Ectodermal cell (in vitro differentiated cells): ENCODE results near the gene FAM193B.

Experiments
- H3K27ac ChIP-seq: 2 replicates; pipeline ENCODE4 v1.7.0; 2013; ENCODE audit warnings: mild to moderate bottlenecking, low read depth, low read length; ENCODE audit not compliant: insufficient read depth, poor library complexity, severe bottlenecking
- H3K27me3 ChIP-seq: 2 replicates; pipeline ENCODE4 v1.7.0; 2013; ENCODE audit warnings: mild to moderate bottlenecking, low read length; ENCODE audit not compliant: insufficient read depth, control insufficient read depth, poor library complexity, severe bottlenecking
- H3K36me3 ChIP-seq: one replicate; pipeline ENCODE4 v1.7.0; 2013; ENCODE audit warnings: low read length; ENCODE audit not compliant: control insufficient read depth, insufficient read depth
- H3K4me1 ChIP-seq: one replicate; pipeline ENCODE4 v1.7.0; 2013; ENCODE audit warnings: low read length; ENCODE audit not compliant: control insufficient read depth, insufficient read depth
- H3K4me3 ChIP-seq: 2 replicates; pipeline ENCODE4 v1.7.0; 2013; ENCODE audit warnings: low read depth, low read length, control low read depth; ENCODE audit not compliant: insufficient read depth
- H3K9me3 ChIP-seq: 2 replicates; pipeline ENCODE4 v1.7.0; 2013; ENCODE audit warnings: mild to moderate bottlenecking, low read length, moderate library complexity; ENCODE audit not compliant: control insufficient read depth
- WGBS, 2 experiments: methylation state at CpG; one replicate each; pipeline ENCODE4 v1.1.7; 2013; ENCODE audit warnings: missing lambda C conversion rate in 2 of 2; 5-methylcytosine and 5-hydroxymethylcytosine counted together

FAM193B gene

DNA sequence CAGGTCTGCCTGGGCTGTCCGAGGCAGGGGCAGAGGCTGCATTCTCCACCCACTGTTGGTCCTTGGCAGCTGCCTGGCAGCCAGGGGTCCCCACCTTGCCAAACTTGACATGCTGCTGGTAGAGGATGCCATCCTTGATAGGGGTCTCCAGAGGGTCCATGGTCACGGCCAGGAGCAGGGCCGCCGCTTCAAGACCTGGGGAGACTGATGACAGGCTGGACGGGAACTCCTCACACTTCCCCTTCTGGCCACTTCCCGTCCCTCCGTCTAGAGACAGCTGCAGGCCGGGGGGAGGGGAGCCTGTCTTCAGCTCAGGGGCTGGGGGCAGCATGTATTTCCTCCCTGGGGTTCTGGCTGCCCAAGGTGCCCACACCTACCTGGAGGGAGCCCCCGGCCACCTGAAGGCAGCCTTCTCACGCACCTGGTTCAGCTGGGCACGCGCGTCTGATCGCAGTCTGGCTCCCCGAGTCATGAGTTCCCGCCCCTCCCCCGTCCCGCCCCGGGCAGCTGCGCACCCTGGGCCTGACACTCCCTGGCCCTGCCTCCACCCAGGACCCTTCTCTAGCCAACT, 44.9 kb downstream of the FAM193B start, which contains the start of gene DOK3:
Gene DOK3, minus strand, starts transcription at position 446 of the 571 bp plus-strand sequence. Its CDS starts 286 bp downstream, at position 160.
- Histone ChIP-seq H3K36me3 (peaks cover 24% of the 10 kb centered on the region), H3K4me1 (peaks cover 7% of the 10 kb centered on the region), H3K4me3 (no peak within 1 kb of the TSS), H3K9me3 (no peaks in the 10 kb centered on the region), H3K27me3 (no peaks in the 10 kb centered on the region), H3K27ac (no peak within 1 kb of the TSS)
- WGBS, 2 experiments: 72 to 74% methylated on average over 20 of the region's 20 CpGs

DNA sequence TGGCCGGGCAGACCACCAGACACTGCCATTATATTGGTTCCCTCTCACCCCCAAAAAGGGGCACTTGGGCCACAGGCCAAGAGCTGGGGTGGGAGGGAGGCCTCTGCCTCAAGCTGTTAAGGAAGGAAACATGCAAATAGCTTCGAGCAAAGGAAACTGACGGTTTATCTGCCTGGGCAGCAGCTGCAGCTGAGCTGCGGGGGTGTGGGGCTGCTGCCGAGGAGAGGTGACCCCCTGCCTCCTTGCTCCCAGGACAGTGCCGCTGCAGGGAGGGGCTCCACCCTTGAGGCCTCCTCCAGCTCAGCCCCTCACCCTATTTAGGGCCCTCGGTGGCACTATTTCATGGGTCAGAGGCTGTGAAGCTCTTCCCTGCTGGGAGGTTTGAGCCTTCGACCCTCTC, 45.5 kb downstream of the FAM193B start:
- peaks cover 18% of the 10 kb centered on the region for H3K36me3 ChIP-seq
- no peak overlapping the region for H3K4me3 ChIP-seq
- H3K9me3 ChIP-seq: no peaks in the 10 kb centered on the region
- 72 to 78% methylated on average over 8 of the region's 8 CpGs for WGBS, 2 experiments
- H3K4me1 ChIP-seq: peaks cover 7% of the 10 kb centered on the region
- no peak overlapping the region for H3K27ac ChIP-seq
- no peaks in the 10 kb centered on the region for H3K27me3 ChIP-seq

DNA sequence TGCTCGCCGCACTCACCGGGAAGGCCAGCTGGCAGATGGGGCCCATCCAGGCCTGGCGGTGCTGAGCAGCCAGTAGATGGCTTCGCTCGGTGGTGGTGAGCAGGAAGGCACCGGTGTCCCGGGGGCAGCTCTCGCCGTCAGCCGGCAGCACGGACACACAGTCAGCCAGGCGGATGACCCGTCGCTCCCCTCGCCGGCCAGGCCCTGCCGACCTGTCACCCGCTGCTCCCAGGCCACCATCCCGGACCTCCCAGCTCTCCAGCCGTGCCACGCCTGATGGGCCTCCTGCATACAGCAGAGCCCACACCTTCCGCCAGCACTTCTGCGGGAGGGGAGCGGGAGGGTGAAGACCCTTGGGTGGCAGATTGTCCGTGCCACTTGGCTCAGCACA, 46.1 kb downstream of the FAM193B start:
- H3K27ac ChIP-seq: no peak overlapping the region
- no peak overlapping the region for H3K4me3 ChIP-seq
- no peaks in the 10 kb centered on the region for H3K27me3 ChIP-seq
- H3K4me1 ChIP-seq: peaks cover 7% of the 10 kb centered on the region
- H3K36me3 ChIP-seq: peaks cover 12% of the 10 kb centered on the region
- no peaks in the 10 kb centered on the region for H3K9me3 ChIP-seq
- 94 to 95% methylated on average over 26 of the region's 26 CpGs for WGBS, 2 experiments

DNA sequence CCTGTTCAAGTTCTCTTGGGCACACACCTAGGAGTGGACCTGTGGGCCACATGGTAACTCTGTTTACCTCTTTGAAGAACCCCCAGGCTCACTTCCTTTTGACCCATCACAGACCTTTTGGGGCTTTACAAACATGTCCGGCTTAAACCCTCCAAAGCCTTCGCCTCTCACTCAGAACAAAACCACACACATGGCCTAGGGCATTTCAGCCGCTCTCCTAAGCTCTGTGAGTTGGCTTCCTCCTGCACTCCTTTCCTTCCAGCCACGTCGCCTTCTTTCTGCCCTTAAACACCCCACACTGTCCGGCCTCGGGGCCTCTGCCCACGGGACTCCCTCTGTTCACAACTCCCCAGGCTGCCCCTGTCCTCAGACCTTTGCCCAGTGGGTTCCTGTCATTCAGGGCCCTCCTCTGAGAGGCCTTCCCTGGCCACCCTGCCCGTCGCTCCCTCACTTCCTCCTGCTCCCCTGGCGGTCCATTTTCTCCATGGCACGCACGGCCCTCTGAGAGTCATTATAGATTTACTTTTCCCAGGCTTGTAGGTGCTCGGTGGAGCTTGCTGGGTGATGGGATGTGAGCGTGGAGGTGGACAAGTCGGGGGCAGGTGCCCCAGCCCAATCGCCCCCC, 46.7 kb downstream of the FAM193B start:
- WGBS, 2 experiments: 92 to 94% methylated on average over 17 of the region's 17 CpGs
- Histone ChIP-seq H3K36me3 (peaks cover 8% of the 10 kb centered on the region), H3K9me3 (no peaks in the 10 kb centered on the region), H3K27me3 (no peaks in the 10 kb centered on the region), H3K4me3 (no peak overlapping the region), H3K4me1 (peaks cover 7% of the 10 kb centered on the region), H3K27ac (no peak overlapping the region)

DNA sequence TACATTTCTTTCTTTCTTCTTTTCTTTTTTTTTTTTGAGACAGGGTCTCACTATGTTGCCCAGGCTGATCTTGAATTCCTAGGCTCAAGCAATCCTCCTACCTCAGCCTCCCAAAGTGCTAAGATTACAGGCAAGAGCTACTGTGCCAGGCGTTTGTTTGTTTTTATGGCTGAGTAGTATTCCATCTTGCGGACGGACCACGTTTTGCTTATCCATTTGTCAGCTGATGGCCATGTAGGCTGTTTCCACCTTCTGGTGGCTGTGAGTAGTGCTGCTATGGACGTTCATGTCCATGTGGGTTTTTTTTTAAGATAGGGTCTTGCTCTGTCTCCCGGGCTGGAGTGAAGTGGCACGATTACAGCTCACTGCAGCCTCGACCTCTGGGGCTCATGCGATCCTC, 47.2 kb downstream of the FAM193B start:
- H3K36me3 ChIP-seq: peaks cover 8% of the 10 kb centered on the region
- H3K4me1 ChIP-seq: peaks cover 10% of the 10 kb centered on the region
- no peak overlapping the region for H3K27ac ChIP-seq
- WGBS, 2 experiments: 89 to 90% methylated on average over 9 of the region's 9 CpGs
- no peaks in the 10 kb centered on the region for H3K27me3 ChIP-seq
- H3K9me3 ChIP-seq: no peaks in the 10 kb centered on the region
- H3K4me3 ChIP-seq: no peak overlapping the region

DNA sequence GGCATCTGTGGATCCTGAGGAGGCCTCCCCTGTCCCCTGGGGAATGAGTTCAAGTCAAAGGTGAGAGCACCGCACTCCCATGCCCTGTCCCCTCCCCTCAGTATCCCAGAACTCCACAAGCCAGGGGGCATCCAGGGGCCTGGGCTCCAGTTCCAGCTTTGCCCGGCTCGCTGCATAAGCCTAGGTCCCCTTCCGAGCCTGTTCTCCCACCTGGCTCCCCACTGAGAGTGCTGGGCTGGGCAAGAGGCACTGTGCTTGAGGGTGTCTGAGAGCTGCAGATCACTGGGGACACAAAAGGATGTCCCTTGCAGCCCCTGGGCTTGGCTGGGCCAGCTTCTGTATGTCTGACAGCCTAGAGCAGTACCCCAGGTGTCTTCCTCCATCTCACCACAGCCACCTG, 49.3 kb downstream of the FAM193B start:
- no peaks in the 10 kb centered on the region for H3K36me3 ChIP-seq
- H3K27me3 ChIP-seq: no peaks in the 10 kb centered on the region
- H3K27ac ChIP-seq: no peak overlapping the region
- H3K4me3 ChIP-seq: no peak overlapping the region
- H3K4me1 ChIP-seq: peaks cover 16% of the 10 kb centered on the region
- no peaks in the 10 kb centered on the region for H3K9me3 ChIP-seq
- 90 to 93% methylated on average over 4 of the region's 4 CpGs for WGBS, 2 experiments

DNA sequence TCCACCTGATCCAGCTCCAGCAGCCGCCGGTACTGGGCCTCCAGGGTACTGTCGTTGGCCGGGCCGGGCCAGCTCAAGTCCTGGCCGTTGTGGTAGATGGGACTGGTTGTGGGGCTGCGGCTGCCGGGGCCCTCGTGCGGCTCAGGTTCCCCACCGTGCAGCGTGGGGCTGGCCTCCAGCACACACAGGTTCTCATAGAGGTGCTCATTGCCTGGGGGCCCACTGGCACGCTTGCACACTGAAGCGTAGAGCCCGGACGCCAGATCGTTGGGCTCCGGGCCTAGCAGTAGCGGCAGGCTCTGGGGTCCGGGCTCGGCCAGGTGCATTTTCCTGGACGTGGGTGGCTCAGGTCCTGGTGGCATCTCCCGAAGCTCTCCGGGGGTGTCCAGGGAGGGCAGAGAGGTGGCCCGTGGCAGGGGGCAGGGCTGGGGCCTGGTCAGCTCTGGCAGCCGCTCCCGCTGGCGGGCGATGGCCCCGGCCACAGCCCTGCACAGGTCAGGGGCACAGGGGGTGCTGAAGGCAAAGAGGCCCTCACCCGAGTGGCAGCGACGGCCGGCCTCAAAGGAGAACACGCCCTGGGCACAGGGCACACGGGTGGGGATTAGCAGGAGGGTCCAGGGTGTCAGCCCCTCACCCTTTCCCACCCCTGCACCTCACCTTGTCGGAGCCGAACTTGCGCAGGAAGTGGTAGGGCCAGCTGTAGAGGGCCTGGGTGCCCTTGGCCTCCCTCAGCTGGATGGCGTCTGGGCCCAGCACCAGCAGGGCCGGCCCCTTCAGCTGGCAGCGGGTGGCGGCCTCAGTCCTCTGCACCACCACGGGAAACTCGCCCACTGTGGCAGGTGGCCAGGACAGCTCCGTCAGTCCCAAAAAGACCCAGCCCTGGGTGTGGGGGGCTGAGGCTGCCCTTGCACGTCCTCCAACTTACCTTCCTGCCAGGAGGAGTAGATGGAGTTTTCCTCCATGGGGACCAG, 50.0 kb downstream of the FAM193B start:
- H3K9me3 ChIP-seq: no peaks in the 10 kb centered on the region
- no peaks in the 10 kb centered on the region for H3K36me3 ChIP-seq
- H3K27ac ChIP-seq: no peak overlapping the region
- no peak overlapping the region for H3K4me3 ChIP-seq
- WGBS, 2 experiments: 95 to 97% methylated on average over 47 of the region's 47 CpGs
- H3K27me3 ChIP-seq: peaks cover 4% of the 10 kb centered on the region
- peaks cover 14% of the 10 kb centered on the region for H3K4me1 ChIP-seq

DNA sequence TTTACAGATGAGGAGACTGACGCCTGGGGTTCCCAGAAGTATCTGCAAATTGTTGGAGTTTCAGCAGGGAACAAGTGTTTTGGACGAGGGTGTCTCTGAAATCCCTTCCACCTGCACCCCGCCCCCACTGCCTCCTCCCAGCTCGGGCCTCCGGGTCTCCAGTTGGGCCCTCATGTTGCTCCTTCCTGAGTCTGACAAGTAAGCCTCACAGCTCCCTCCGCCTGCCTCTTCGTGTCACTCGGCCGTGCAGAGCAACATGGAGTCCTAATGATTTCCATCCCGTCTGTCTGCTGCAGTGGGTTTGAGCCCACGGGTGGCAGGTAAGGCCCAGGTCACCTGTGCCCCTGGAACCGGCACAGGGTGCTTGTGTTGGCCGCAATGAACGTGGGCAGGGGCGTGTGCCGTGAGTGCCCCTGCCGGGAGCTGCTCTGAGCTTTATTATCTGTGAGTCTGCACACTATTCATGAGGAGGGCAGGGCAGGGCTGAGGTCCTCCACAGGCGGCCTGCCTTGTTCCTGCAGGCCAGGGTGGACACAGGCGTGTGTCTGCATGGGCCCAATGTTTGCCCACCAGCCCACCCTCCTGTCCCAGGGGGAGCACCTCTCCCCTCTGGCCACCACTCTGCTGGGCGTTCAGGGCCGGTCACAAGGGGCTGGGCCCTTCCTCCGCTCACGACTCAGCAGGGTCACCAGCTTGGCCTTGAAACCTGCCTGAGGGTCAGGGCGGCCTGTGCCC, 50.8 kb downstream of the FAM193B start:
- H3K27ac ChIP-seq: no peak overlapping the region
- WGBS, 2 experiments: 91 to 93% methylated on average over 24 of the region's 24 CpGs
- H3K9me3 ChIP-seq: no peaks in the 10 kb centered on the region
- peaks cover 12% of the 10 kb centered on the region for H3K27me3 ChIP-seq
- no peaks in the 10 kb centered on the region for H3K36me3 ChIP-seq
- peaks cover 9% of the 10 kb centered on the region for H3K4me1 ChIP-seq
- H3K4me3 ChIP-seq: no peak overlapping the region

DNA sequence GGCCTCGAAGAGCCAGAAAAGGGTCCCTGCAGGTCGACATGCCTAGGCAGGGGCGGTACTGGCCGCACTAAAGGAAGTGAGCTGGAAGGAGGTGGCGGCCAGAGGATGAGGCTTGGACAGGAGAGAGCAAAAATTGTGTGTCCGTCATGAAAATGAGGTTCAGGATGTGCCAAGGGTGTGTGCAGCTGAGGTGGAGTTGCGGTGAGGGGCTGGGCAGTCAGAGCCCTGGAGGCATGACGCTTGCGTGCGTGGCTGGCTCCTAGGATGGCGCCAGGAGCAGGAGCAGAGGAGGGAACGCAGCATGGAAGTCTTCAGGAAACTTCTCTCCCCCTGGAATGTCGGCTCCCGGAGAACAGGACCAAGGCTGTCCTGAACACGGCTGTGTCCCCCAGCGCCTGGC, 51.5 kb downstream of the FAM193B start:
- H3K9me3 ChIP-seq: no peaks in the 10 kb centered on the region
- H3K36me3 ChIP-seq: no peaks in the 10 kb centered on the region
- no peak overlapping the region for H3K27ac ChIP-seq
- peaks cover 9% of the 10 kb centered on the region for H3K4me1 ChIP-seq
- 86 to 87% methylated on average over 16 of the region's 16 CpGs for WGBS, 2 experiments
- no peak overlapping the region for H3K4me3 ChIP-seq
- H3K27me3 ChIP-seq: peaks cover 19% of the 10 kb centered on the region
